GM21528 (cell line): Measurements from ENCODE around the gene PPM1A.

Experiments
- ATAC-seq: cut with Tn5 transposase; IDR thresholded peaks from one replicate; pipeline ENCODE4 v1.9.1; 2021; ENCODE audit warnings: mild to moderate bottlenecking, moderate library complexity; ENCODE audit not compliant: unreplicated experiment, low FRiP score

Gene PPM1A

DNA sequence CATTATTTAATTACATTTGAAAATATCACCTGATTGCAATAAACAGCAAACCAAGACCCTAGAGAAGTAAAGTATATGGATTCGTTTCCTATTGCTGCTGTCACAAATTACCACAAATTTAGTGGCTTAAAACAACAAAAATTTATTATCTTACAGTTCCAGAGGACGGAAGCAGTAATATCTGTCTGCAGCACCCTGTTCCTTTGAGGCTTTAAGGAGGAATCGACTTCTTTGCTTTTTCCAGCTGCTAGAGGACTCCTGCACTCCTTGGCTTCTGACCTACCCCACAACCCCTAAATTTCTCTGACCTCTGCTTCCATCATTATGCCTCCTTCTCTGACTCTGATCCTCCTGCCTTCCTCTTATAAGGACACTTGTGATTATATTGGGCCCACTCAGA, 23.8 kb upstream of the PPM1A start:
- ATAC-seq, result no peak

DNA sequence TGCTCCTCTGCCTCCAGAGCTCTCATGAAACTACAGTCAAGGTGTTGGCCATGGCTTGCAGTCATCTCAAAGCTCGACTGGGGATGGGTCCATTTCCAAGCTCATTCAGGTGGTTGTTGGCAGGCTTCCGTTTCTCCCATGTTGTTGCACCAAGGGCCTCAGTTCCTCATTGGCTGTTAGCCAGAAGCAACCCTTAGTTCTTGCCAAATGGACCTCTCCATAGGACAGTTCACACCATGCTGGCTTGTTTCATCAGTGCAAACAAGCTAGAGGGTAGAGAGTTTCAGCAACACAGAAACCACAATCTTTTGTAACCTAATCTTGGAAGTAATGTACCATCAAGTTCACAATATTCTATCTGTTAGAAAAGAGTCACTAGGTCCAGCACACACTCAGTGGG, 22.7 kb upstream of the PPM1A start:
- ATAC-seq, result no peak

DNA sequence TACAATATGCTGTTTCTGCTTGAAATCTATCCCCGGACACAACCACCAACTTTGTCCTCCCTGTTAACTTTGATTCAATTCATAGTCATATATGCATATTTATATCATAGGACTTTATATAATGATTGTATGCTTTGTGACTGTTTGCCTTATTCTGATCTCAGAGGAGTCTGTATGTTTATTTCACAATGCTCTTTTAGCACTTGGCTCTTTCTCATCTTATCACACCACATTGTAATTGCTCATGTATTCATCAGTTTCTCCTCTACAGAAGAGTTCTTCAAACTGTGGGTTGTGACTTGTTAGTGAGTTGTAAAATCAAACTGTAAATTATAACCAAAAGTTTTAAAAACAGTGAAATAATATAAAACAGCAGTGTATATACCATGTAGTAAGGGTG, 21.7 kb upstream of the PPM1A start:
- ATAC-seq, result no peak

DNA sequence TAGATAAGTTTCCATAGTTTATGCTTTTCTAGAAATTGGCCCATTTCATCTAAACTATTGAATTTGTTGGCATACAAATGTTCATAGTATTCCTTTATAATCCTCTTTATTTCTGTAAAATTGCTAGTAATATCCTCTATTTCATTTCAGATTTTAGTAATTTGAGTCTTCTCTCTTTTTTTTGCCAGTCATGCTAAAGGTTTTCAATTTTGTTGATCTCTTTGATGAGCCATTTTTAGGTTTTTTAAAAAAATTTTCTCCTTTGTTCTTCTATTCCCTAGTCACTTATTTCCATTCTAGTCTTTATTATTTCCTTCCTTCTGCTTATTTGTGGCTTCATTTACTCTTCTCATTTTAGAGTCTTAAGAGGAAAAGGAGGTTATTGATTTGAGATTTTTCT, 19.4 kb upstream of the PPM1A start:
- ATAC-seq, result no peak

DNA sequence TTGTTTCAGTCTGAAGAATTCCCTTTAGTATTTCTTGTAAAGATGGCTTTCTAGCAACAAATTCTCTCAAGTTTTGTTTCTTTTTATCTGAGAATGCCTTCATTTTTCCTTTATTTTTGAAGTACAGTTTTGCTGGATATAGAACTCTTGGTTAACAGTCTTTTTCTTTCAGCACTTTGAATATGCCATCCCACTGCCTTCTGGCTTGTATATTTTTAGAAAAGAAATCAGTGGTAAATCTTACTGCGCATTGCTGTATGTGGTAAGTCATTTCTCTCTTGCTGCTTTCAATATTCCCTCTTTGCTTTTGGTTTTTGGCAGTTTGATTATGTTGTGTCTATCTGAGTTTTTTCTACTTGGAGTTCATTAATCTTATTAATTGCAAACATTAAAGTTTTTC, 16.8 kb upstream of the PPM1A start:
- no peak for ATAC-seq

DNA sequence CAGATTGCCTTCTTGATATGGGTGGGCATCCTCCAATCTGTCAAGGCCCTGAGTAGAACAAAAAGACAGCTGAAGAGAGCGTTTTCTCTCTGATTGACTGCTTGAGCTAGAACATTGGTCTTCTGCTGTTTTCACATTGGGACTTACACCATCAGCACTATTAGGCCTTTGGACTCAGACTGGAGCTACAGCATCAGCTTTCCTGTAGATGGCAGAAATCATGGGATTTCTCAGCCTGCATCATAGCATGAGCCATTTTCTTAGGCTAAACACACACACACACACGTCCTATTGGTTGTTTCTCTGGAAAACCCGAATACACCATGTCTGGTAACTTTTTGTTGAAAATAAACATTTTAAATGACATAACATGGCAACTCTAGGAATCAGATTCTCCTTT, 15.8 kb upstream of the PPM1A start:
- ATAC-seq, result no peak

DNA sequence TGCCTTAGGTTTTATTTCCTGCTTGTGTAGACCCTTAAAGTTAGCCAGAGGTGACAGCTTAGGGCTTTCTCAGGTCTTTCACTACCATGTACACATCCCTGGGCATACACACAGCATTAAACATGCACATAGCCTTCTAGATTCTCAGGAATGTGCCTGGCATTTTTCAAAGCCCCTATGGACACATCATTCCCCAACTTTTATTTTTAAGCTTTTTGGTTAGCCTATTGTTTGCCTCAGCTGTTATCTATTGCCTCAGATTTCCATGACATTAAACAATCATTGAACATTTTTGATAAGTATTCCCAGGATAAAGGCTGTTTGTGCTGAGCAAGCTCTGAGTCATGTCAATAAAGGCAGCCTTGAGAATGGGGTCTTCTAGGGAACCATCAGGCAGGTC, 15.1 kb upstream of the PPM1A start:
- ATAC-seq, result no peak

DNA sequence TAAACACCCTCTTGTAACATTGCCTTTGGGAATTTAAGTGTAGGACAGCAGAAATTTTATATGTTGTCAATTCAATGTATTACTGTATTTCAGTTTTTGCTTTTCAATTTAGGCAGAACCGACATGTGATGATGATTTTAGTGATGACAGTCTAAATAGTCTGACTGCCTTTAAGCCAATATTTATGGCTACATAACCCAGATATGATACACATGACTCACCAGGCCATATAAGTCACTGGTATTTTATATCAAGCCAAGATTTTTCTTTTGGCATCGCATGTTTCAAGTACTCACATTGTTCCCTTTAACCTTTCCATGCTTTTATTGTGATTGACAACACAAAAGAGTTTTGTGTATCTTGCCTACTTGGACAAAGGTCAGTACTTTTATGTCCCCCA, 13.6 kb upstream of the PPM1A start:
- ATAC-seq, result no peak

DNA sequence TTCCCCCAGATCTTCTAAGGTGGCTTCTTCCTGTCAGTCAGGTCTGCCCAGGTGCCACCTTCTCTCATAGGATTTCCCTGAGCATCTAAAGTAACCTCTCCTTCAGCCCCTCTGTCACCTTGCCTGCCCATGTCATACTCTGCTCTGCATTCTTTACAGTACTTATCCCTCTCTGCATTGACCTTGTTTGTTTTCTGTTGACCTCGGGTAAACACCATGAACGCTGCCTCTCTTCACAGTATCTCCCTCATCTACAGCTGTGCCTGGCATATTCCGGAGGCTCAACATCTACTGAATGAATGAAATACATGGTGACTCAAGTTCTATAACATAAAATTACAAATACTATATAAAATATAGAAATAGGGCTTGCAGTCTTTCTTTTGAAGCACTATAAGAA, 10.1 kb upstream of the PPM1A start:
- no peak for ATAC-seq

DNA sequence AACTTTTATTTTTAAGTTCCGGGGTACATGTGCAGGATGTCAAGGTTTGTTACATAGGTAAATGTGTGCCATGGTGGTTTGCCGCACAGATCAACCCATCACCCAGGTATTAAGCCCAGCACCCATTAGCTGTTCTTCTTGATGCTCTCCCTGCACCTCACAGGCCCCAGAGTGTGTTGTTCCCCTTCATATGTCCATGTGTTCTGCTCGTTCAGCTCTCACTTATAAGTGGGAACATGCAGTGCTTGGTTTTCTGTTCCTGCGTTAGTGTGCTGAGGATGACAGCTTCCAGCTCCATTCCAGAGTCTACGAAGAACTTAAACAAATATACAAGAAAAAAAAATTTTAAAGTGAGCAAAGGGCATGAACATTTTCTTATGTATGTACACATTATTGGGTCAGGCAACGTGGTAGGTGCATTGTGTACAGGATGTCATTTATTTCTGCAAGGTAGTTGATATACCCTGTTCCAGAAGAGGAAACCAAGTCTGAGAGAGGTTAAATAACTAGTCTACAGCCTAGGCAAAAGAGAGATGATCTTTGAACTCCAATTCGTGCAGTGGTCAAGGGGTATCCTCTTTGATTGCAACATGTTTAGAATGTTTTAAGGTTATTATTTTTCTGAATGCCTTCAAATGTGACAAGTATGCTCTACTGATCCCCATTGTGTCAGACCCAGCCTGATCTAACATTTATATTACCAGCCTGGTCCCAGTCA, 8.7 kb upstream of the PPM1A start:
- ATAC-seq, result no peak

DNA sequence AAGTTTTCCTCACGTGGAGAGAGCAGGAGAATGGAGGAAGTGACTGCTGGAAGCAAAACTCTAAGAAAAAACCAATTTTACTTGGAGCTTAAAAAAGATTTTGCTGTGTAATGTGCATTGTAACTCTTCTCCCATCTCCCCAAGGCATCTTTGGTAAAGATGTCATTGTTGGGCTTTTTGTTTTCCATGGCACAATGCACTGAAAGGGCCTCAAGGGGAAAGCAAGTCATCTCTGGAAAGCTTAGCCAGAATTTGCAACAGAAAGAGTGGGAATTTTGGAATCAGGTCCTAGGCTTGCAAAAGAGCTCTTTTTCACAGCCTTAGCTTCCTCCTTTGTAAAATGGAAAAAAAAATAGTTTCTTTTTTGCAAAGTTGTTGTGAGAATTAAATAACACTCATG, 7.9 kb upstream of the PPM1A start:
- no peak for ATAC-seq

DNA sequence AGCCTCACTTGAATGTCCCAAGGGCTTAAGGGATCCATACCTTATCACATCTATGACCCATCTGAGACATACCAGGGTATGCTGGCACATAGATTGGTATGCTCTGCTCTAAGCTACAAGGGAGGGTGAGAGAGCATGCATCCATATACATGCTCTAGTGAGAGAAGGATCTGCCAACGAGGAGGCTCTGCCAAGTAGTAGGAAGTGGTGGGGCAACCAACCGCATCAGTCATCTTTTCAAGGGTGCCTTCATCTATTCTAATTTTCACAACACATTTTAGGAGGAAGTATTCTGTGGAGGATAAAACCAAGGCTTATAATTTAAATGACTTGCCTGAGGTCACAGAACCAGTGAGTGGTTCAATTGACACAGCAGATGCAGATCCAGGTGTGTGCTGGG, 6.6 kb upstream of the PPM1A start:
- ATAC-seq, result no peak

DNA sequence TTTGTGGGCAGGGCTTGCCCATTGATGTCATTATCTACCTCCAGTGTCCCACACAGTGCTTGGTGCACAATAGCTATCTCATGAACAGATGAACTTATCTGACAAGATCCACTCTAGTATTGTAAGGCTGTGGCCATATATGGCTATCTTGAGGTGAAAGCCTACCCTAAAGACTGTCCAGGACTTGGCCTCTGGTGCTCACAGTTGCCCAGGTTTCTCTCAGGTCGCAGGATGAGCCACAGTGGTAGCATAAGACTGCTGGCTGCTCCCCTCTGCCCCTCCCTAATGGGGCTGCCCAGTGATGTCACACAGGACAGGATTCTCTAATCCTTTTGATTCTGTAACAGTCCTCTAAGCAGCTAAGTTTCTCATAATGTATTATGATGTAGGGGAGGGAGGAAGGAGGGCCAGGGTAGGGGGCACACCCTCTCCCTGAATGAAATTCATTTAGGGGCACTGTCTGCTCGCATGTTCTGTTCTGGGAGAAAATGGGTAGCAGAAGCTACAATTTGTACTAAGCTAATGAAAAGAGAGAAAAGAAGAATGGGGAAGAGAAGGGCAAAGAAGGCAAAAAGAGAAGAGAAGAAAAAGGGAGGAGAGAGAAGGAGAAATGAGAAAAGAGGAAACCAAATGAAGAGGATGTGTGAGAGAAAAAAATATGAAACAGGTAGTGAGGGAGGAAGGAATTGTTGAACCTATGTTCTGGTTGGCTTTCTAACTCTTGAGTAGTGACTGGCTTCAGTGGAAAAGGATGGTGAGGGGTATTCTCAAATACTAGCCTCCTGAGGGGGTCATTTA, 3.4 kb upstream of the PPM1A start:
- ATAC-seq, result no peak

DNA sequence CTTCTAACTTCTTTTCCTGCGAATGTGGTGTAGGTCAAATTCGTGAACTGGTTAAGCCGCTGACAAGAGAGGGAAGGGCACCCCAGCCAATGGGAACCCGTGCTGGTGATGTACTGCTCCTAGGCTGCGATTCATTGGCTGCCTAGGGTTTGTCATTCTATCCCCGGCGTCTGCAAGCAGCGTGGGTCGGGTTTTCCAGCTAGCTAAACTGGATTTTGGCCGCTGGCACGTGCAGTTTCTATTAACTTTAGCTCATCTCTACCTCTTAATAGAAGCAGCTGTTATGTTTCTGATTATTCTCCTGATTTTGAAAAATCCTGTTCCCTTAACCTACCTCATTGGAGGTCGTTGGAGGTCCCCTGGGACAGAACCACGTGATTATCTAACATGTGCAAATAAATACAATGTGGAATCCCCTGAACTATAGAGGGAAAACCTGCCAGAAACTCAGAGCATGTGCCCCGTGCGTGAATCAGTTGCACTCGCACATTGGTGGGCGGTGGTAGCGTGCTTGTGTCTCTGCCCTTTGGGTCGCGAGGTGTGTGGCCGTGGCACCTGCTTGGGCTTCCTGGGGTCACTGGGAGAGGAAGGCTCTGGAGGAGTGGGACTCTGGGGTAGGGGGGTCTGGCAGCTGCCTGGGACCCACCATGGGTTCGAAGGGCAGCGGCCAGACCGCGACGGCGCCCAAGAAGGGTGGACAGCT, 876 bp upstream of the PPM1A start:
- peak; percentile 63 for ATAC-seq

DNA sequence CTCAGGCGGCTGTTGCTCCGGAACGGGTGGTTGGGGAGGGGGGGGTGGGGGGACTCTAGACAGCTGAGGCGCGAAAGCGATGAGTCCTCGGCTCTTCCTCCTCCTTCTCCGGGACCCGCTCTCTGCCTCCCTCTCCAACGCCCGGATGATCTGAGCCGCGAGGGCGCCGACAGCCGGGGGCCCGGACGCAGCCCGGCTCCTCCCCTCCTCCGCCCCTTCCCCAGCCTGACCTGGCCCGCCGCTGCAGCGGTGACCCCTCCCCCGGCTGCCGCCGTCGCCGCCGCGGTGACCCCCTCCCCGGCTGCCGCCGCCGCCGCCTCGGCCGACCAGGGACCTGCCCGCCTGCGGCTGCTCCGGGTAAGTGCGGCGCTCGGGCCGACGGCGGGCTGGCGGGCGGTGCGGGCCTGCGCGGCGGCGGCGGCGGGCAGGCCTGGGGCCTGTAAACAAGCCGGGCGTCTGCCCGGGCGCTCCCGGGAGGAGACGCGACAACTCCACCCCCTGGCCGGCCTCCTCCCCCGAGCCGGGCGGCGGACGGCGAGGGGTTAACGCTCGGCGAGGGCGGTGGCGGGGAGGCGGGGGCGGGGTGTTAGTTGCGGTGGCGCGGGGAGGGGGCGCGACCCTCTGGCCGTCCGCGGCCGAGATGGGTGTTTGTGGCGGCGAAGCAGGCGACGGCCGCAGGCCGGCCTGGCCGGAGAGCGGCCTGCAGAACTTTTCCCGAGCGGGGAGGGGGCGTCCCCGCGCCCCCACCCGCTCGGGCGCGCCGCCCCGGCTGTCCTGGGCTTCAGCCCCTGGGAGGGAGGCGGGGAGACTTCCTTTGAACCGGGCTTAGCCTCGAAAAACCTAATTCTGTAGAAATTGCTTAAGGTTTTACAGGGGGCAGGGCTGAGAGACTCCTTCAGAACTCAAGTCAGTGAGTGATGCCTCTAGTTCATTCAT, 568 bp downstream of the PPM1A start:
- peak; percentile 44 for ATAC-seq

DNA sequence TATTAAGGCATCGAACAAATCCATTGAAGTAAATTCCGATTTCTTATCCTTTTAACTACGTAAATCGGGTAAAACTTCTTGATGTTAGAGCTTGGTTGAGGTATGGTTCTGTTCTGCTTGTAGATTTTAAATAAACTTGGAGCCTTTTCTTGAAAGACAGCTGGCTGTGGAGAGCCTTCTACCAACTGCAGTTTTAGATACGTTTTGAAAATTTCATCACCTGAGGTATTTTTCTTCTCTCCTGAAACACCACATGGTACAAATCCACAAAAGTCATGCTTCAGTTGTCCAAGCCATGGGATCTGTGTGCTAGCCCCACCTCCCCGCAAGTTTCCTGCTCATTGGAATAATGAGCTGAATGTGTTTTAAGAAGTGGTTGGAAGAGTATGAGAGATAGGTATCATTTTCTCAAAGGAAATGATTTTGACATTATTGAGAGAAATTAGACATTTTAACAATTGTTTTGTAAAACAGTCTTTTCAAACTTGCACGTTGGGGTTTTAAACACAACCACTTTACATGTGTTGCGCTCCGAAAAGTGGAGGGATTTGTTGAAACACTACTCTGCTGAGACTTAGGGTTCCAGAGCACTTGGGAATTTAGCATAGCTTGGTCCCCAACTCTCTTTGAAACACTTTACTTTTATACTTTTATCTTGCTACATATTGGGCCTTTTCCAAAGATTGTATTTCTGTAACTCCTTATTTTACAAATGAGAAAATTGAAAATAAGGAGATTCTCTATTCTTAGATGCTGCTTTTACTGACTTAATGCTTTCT, 1.4 kb downstream of the PPM1A start:
- ATAC-seq, result no peak

DNA sequence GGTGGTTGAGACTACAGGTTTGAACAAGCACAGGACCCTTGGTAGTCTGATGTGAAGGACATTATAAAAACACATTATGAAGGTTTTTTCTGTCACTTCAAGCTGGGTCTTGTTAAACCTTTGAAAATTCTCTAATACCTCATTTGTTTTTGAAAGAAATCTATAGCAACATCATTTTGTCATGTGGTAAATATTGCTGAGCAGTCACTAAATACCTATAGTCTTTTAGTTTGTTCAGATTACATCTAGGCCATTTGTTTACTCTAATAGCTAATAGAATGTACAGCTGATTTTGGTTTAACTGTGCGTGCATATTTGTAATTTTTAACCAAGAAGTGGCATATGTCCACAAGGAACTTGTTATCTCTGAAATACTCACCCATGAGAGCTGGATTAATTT, 2.9 kb downstream of the PPM1A start:
- ATAC-seq, result no peak

DNA sequence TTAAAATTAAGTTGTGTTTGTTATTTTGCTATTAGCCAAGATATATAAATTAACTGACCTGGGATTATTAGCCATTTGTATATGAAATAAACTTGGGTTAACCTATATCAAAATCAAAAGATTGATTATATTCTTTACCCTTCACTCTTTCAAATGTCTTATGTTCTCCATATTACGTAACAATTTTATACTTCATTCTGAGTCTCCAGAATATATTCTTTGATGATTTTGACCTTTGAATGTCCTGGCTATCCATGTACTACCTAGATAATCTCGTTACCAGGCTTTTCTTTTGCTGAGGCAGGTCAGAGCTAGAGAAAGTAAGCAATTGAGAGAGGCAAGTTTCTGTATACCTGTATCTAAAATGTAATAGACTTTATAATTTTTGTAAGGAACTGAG, 3.6 kb downstream of the PPM1A start:
- no peak for ATAC-seq

DNA sequence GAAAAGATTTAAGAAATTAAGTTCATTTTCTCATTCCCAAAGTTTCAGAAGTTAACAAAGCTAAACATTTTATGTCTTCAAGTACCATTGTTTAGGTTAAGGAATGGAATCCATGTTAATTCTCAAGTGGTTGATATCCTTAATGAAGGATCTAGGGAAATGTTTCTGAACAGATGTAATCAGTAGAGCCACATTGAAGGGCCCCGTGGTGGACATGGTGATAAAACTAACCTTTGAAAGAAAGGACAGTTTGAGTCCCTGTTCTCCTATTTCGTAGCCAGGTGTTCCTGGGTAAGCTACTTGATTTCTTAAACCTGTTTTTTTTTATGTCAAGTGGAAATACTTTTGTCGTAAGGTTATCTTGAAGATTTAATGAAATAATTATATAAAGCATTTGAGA, 4.6 kb downstream of the PPM1A start:
- no peak for ATAC-seq

DNA sequence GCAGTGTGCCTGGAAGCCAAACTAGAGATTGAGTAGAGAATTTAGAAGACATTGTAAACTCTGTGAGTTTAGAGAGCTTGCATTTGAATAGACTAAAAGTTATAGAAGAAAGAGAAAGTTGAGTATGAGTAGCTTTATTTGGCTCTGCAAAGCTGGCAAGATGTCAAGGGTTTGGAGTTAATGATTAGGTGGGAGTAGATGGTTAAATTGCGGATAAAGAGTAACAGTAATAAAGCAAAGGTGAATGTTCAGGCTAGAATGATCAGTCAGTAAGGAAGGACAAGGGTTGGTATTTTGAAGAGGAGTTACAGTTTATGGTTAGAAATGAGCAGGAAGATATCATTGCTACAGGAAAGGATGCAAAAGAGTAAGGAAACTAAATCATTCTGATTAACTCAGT, 5.2 kb downstream of the PPM1A start:
- no peak for ATAC-seq
